ENCODE results near the gene CNEP1R1. TPM values are rescaled to one million over a fixed set of nuclear protein-coding genes. Genes with fewer than 3 reads are reported as not detected.

The CNEP1R1 gene
- total and polyA plus RNA-seq, 9 of the 15 experiments (the other 6 are each of a cell fraction or from before 2014, with no cell fraction given): 7.6 to 20.1 (median 10.6) TPM

DNA sequence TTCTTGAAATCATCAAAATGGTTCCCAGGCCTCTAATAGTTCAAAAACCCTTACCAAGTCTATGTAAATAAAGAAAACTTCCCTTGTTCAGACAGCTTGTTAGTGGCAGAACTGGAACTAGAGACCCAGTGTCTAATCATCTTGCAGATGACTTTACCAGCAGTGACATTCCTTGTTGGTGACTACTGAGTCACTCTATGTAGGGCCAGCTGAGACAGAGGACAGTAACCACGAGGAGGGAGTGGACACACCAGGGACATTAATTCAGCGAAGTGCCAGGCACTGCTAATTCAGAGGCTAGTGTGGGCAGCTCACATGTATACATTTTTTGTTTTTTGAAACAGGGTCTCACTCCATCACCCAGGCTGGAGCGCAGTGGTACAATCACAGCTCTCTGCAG lies 34.6 kb downstream of the CNEP1R1 start:
- in situ Hi-C loops (cut with MboI): no loop called here
- FAIRE-seq: no peak
- TF ChIP-seq SP2 (IDR thresholded peaks at IDR 0.05; ENCODE audit: extremely low read depth, low read depth, low read length, poor library complexity, severe bottlenecking): no peak
- TF ChIP-seq GATAD2A (IDR thresholded peaks at IDR 0.05): no peak
- TF ChIP-seq PTTG1 (tag; IDR thresholded peaks at IDR 0.05; ENCODE audit: low read depth): no peak
- TF ChIP-seq, protein P1, sequence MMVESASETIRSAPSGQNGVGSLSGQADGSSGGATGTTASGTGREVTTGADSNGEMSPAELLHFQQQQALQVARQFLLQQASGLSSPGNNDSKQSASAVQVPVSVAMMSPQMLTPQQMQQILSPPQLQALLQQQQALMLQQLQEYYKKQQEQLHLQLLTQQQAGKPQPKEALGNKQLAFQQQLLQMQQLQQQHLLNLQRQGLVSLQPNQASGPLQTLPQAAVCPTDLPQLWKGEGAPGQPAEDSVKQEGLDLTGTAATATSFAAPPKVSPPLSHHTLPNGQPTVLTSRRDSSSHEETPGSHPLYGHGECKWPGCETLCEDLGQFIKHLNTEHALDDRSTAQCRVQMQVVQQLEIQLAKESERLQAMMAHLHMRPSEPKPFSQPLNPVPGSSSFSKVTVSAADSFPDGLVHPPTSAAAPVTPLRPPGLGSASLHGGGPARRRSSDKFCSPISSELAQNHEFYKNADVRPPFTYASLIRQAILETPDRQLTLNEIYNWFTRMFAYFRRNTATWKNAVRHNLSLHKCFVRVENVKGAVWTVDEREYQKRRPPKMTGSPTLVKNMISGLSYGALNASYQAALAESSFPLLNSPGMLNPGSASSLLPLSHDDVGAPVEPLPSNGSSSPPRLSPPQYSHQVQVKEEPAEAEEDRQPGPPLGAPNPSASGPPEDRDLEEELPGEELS (CRISPR knock-in tag; IDR thresholded peaks at IDR 0.05; ENCODE audit: borderline replicate concordance): no peak
- TF ChIP-seq ZFP36 (IDR thresholded peaks at IDR 0.05; ENCODE audit: low read depth, low read length, partially characterized antibody): no peak
- no peak for TF ChIP-seq ZNF695 (CRISPR knock-in tag; IDR thresholded peaks at IDR 0.05)
- no peak for TF ChIP-seq GABPB2 (CRISPR knock-in tag; conservative IDR thresholded peaks at IDR 0.05)
- no peak for TF ChIP-seq ZNF57 (CRISPR knock-in tag; IDR thresholded peaks at IDR 0.05)
- no peak for TF ChIP-seq OTX1 (CRISPR knock-in tag; IDR thresholded peaks at IDR 0.05)
- no peak for TF ChIP-seq JUN (IDR thresholded peaks at IDR 0.05; ENCODE audit: borderline replicate concordance, low read depth, low read length)
- TF ChIP-seq JUN (CRISPR knock-in tag; IDR thresholded peaks at IDR 0.05; ENCODE audit: borderline replicate concordance): no peak
- no peak for TF ChIP-seq MECOM (CRISPR knock-in tag; IDR thresholded peaks at IDR 0.05)
- no peak for TF ChIP-seq GTF2F1 (IDR thresholded peaks at IDR 0.05; ENCODE audit: low read depth, low read length)
- no peak for TF ChIP-seq NR2C1 (IDR thresholded peaks at IDR 0.05)
- TF ChIP-seq NR2C1 (tag; IDR thresholded peaks at IDR 0.05): no peak
- no peak for TF ChIP-seq NEUROD1 (IDR thresholded peaks at IDR 0.05; ENCODE audit: borderline replicate concordance, low read depth, low read length, partially characterized antibody)
- no peak for TF ChIP-seq SOX6 (IDR thresholded peaks at IDR 0.05)
- TF ChIP-seq, protein P2, sequence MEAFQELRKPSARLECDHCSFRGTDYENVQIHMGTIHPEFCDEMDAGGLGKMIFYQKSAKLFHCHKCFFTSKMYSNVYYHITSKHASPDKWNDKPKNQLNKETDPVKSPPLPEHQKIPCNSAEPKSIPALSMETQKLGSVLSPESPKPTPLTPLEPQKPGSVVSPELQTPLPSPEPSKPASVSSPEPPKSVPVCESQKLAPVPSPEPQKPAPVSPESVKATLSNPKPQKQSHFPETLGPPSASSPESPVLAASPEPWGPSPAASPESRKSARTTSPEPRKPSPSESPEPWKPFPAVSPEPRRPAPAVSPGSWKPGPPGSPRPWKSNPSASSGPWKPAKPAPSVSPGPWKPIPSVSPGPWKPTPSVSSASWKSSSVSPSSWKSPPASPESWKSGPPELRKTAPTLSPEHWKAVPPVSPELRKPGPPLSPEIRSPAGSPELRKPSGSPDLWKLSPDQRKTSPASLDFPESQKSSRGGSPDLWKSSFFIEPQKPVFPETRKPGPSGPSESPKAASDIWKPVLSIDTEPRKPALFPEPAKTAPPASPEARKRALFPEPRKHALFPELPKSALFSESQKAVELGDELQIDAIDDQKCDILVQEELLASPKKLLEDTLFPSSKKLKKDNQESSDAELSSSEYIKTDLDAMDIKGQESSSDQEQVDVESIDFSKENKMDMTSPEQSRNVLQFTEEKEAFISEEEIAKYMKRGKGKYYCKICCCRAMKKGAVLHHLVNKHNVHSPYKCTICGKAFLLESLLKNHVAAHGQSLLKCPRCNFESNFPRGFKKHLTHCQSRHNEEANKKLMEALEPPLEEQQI (IDR thresholded peaks at IDR 0.05): no peak
- no peak for TF ChIP-seq ZNF384 (IDR thresholded peaks at IDR 0.05; ENCODE audit: low read depth, low read length)
- no peak for TF ChIP-seq U2AF1 (optimal IDR thresholded peaks at IDR 0.05; ENCODE audit: low read depth, low read length)

More for the DNA sequence above, 34.6 kb downstream of the CNEP1R1 start:
- DNase-seq (ENCODE audit: extremely low read depth in 1 of 4, low spot score in 3 of 4): no peak
- Histone ChIP-seq H2AFZ (ENCODE audit: low read depth, low read length) (no peak overlapping the region), H3K27me3 (ENCODE audit: control insufficient read depth in 2 of 2, insufficient read depth in 2 of 2, low read length in 2 of 2) (peaks cover 3 to 15% of the 10 kb centered on the region in 2 experiments; a peak in 3 of 5 replicates), H4K20me1 (replicated peaks; ENCODE audit: control insufficient read depth, insufficient read depth, low read length) (no peaks in the 10 kb centered on the region), H3K36me3 (ENCODE audit: control insufficient read depth, insufficient read depth, low read length) (no peaks in the 10 kb centered on the region), H3K4me3 (no peak overlapping the region), H3K27ac (ENCODE audit: extremely low read depth, low read depth, low read length) (no peak overlapping the region), H3K4me1 (replicated peaks in 1 of 2; ENCODE audit: control insufficient read depth in 2 of 2, insufficient read depth in 2 of 2, low read length in 2 of 2) (peaks cover 0 to 2% of the 10 kb centered on the region in 2 experiments; a peak in 2 of 5 replicates), H3K9me1 (ENCODE audit: control insufficient read depth, insufficient read depth, low read length) (no peaks in the 10 kb centered on the region), H3K79me2 (ENCODE audit: control insufficient read depth, insufficient read depth, low read length) (no peaks in the 10 kb centered on the region), H3K9me3 (replicated peaks; ENCODE audit: control insufficient read depth, insufficient read depth, low read depth, low read length) (no peaks in the 10 kb centered on the region; the same call in 1 of the 2 replicates), H3K9ac (ENCODE audit: insufficient read depth in 1 of 2, low read depth in 2 of 2, low read length in 2 of 2) (no peak overlapping the region), H3K4me2 (ENCODE audit: insufficient read depth, low read length) (no peak overlapping the region)
- WGBS (ENCODE audit: insufficient coverage, low coverage, missing lambda C conversion rate): 26% methylated on average over 3 of the region's 3 CpGs
- peak; percentile 29; the same call in 2 of the 3 replicates for ATAC-seq
- POLR2A ChIA-PET: no interaction called here
- CTCF ChIA-PET (ENCODE audit: low intra/inter-chr PET ratio): no interaction called here
- intact Hi-C loops (cut with micrococcal nuclease): no loop called here
- no TSS peak for BruUV-seq (replicated peaks)
